ENCODE results near the gene ANKRD28.
"Not testable (repeated sequence)": the region's sequence is repeated elsewhere in the genome, so short reads cannot be mapped to it uniquely, and the experiment has no call there.

The ANKRD28 gene

DNA sequence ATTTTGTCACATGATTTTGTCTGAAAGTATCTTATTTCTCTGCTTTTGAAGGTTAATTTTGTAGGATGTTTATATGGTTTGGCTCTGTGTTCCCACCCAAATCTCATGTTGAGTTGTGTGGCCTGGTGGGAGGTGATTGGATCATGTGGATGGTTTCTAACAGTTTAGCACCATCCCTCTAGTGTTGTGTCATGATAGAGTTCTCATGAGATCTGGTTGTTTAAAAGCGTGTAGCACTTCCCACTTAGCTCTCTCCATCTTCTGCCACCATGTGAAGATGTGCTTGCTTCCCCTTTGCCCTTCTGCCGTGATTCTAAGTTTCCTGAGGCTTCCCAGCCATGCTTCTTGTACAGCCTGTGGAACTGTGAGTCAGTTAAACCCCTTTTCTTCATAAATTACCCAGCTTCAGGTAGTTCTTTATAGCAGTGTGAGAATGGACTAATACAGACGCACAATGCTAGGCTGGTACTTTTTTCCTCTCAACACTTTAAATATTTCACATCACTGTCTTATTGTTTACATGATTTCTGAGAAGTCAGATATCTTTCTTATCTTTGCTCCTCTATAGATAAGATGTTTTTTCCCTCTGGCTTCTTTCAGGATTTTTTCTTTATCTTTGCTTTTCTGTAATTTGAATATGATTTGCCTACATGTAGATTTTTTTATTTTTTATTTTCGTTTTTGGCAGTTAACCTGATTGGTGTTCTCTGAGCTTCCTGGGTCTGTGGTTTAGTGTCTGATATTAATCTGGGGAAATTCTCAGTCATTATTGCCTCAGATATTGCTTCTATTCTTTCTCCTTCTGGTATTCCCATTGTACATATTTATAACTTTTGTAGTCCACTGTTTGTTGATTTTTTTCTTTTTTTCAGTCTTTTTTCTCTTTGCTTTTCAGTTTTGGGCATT is 174.0 kb downstream of the ANKRD28 start:
- DNase-seq: no peak
- intact Hi-C loops (cut with DNase I; ENCODE audit: low total_unique reads): no loop called here

DNA sequence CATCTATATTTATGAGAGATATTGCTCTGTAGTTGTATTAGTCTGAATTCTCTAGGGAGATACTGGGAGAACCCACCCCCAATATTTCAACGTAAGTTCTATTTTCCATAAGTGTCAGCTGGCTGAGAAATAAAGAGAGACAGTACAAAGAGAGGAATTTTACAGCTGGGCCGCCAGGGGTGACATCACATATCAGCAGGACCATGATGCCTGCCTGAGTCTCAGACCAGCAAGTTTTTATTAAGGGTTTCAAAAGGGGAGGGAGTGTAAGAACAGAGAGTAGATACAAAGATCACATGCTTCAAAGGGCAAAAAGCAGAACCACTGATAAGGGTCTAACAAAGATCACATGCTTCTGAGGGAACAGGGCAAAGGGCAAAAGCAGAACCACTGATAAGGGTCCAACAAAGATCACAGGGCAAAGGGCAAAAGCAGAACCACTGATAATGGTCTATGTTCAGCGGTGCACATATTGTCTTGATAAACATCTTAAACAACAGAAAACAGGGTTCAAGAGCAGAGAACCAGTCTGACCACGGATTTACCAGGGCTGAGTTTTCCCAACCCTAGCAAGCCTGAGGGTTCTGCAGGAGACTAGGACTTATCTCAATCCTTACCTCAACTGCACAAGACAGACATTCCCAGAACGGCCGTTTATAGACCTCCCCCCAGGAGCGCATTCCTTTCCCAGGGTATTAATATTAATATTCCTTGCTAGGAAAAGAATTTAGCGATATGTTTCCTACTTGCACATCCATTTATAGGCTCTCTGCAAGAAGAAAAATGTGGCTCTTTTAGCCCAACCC is 177.9 kb downstream of the ANKRD28 start:
- H3K27me3 ChIP-seq; intact Hi-C loops (cut with DNase I; ENCODE audit: low total_unique reads); H3K4me3 ChIP-seq; H3K27ac ChIP-seq; DNase-seq; H3K4me1 ChIP-seq: not testable (repeated sequence)
- H3K36me3 ChIP-seq: peaks cover 0 to 17% (median 0%) of the 10 kb centered on the region in 3 donors
- H3K9me3 ChIP-seq: peaks cover 0 to 13% (median 12%) of the 10 kb centered on the region in 3 donors

More for the DNA sequence above, 174.0 kb downstream of the ANKRD28 start:
- no peak overlapping the region for H3K27ac ChIP-seq
- peaks cover 0 to 17% (median 0%) of the 10 kb centered on the region in 3 donors for H3K36me3 ChIP-seq
- no peaks in the 10 kb centered on the region for H3K4me1 ChIP-seq
- no peaks in the 10 kb centered on the region for H3K27me3 ChIP-seq
- TF ChIP-seq, protein P1, sequence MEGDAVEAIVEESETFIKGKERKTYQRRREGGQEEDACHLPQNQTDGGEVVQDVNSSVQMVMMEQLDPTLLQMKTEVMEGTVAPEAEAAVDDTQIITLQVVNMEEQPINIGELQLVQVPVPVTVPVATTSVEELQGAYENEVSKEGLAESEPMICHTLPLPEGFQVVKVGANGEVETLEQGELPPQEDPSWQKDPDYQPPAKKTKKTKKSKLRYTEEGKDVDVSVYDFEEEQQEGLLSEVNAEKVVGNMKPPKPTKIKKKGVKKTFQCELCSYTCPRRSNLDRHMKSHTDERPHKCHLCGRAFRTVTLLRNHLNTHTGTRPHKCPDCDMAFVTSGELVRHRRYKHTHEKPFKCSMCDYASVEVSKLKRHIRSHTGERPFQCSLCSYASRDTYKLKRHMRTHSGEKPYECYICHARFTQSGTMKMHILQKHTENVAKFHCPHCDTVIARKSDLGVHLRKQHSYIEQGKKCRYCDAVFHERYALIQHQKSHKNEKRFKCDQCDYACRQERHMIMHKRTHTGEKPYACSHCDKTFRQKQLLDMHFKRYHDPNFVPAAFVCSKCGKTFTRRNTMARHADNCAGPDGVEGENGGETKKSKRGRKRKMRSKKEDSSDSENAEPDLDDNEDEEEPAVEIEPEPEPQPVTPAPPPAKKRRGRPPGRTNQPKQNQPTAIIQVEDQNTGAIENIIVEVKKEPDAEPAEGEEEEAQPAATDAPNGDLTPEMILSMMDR (IDR thresholded peaks at IDR 0.05): no peak
- peaks cover 0 to 13% (median 12%) of the 10 kb centered on the region in 3 donors for H3K9me3 ChIP-seq
- H3K4me3 ChIP-seq: no peak overlapping the region

All from tibial artery (tissue), 4 donors.